ENCODE data around the gene ASIC5.

DNA sequence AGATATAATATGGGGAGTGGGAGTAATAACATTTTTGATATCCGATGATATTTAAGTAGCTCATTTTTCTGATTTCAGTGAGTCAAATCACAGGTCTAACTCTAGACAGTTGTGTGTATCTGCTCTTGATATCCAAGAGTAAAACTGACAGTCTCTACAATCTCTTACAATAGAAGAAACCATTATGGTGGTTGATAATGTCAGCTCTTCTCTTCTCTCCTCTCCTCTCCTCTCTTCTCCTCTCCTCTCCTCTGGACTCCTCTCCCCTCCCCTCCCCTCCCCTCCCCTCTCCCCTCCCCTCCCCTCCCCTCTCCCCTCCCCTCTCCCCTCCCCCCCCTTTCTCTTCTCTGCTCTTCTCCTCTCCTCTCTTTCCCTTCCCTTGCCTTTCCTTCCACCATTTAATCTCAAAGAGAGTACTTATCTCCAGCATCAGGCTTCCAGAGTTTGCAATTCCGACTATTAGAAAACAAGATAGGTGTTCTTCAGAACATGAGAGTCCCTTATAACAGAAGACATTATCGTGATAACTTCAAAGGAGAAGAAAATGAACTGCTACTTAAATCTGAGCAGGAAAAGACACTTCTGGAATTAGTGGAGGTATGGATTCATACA is 43.6 kb upstream of the ASIC5 start:
- TF ChIP-seq PBX3 (CRISPR knock-in tag; IDR thresholded peaks at IDR 0.05), result no peak
- TF ChIP-seq, protein P1, sequence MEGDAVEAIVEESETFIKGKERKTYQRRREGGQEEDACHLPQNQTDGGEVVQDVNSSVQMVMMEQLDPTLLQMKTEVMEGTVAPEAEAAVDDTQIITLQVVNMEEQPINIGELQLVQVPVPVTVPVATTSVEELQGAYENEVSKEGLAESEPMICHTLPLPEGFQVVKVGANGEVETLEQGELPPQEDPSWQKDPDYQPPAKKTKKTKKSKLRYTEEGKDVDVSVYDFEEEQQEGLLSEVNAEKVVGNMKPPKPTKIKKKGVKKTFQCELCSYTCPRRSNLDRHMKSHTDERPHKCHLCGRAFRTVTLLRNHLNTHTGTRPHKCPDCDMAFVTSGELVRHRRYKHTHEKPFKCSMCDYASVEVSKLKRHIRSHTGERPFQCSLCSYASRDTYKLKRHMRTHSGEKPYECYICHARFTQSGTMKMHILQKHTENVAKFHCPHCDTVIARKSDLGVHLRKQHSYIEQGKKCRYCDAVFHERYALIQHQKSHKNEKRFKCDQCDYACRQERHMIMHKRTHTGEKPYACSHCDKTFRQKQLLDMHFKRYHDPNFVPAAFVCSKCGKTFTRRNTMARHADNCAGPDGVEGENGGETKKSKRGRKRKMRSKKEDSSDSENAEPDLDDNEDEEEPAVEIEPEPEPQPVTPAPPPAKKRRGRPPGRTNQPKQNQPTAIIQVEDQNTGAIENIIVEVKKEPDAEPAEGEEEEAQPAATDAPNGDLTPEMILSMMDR (tag by site-specific recombination; IDR thresholded peaks at IDR 0.05), result no peak

All from HEK293 (cell line).